Central memory CD4-positive, alpha-beta T cell (primary cell): ENCODE results near the gene NLRP12.
"Not testable (repeated sequence)": the region's sequence is repeated elsewhere in the genome, so short reads cannot be mapped to it uniquely, and the experiment has no call there.

Experiments used
- DNase-seq: peaks from one replicate; pipeline ENCODE4 v3.0.0; 2022
- total RNA-seq, 3 experiments: gene quantifications; one replicate each; lab custom pipeline; 2026; lab: John Stamatoyannopoulos, UW

Gene NLRP12, protein sequence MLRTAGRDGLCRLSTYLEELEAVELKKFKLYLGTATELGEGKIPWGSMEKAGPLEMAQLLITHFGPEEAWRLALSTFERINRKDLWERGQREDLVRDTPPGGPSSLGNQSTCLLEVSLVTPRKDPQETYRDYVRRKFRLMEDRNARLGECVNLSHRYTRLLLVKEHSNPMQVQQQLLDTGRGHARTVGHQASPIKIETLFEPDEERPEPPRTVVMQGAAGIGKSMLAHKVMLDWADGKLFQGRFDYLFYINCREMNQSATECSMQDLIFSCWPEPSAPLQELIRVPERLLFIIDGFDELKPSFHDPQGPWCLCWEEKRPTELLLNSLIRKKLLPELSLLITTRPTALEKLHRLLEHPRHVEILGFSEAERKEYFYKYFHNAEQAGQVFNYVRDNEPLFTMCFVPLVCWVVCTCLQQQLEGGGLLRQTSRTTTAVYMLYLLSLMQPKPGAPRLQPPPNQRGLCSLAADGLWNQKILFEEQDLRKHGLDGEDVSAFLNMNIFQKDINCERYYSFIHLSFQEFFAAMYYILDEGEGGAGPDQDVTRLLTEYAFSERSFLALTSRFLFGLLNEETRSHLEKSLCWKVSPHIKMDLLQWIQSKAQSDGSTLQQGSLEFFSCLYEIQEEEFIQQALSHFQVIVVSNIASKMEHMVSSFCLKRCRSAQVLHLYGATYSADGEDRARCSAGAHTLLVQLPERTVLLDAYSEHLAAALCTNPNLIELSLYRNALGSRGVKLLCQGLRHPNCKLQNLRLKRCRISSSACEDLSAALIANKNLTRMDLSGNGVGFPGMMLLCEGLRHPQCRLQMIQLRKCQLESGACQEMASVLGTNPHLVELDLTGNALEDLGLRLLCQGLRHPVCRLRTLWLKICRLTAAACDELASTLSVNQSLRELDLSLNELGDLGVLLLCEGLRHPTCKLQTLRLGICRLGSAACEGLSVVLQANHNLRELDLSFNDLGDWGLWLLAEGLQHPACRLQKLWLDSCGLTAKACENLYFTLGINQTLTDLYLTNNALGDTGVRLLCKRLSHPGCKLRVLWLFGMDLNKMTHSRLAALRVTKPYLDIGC
- 0 reads per million in 3 experiments for total RNA-seq

DNA sequence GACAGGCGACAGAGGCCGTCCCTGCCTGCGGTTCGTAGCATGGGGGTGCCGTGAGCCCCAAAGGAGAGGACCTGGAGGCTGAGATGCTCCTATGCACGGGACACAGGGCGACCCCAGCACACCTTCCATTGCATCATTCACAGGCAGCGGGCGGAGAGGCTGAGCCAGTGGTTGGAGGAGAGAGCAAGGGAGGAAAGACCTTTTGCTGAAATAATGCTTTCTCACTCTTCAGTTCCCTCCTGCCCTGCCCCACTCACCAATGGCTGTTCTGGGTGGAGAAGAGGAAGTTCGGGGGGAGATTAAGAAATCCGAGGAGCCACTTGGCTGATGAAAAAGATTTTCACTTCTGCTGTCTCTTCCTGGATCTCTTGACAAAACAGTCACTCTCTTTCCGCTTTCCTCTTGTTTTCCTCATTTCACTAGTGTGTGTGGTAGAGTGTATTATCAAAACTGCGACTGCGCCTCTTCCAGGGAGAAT lies at the start of gene NLRP12:
NLRP12 (minus strand) TSS at position 181 of the 478 bp plus-strand sequence; CDS start at position 41, 140 bp downstream.
- no peak for DNase-seq

- no peak for DNase-seq
Measured at GRCh38 chr19:53872762-53873161, 48.6 kb upstream of the NLRP12 start.

DNA sequence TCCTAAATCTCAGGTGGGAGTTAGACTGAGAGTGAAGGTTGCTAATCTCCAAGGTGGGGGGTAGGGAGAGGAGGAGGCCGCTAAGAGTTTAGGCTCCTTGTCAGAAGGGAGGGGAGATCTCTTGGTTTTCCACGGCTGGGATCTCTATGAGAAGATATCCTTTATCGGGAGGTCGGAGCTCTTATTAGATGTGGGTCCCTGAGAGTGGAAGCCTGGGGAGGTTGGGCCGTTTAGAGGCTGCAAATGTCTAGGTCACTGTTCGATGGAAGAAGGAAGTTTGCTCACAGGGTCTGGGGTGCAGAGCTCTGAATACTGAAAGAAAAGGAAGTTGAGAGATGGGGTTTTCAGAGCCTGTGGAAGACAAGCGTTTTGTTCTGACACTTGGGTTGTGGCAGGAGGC lies 47.3 kb upstream of the NLRP12 start:
- DNase-seq, result no peak

DNA sequence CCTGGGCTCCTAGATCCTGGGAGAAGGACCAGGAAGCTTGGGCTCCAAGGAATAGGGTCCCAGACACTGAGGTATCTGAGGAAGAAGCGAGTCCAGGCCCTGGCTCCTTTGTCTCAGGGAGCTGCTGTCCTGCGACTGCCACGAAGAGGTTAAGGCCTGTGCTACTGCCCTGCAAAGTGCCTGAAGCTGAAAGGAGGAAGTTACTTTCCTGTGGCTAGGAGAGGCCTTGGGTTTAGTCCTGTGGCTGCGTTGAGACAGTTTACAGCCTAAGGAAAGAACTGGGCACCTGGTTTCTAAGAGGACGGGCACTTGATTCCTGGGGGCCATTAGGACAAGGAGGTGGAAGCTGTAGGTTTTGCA lies 46.4 kb upstream of the NLRP12 start:
- no peak for DNase-seq

DNA sequence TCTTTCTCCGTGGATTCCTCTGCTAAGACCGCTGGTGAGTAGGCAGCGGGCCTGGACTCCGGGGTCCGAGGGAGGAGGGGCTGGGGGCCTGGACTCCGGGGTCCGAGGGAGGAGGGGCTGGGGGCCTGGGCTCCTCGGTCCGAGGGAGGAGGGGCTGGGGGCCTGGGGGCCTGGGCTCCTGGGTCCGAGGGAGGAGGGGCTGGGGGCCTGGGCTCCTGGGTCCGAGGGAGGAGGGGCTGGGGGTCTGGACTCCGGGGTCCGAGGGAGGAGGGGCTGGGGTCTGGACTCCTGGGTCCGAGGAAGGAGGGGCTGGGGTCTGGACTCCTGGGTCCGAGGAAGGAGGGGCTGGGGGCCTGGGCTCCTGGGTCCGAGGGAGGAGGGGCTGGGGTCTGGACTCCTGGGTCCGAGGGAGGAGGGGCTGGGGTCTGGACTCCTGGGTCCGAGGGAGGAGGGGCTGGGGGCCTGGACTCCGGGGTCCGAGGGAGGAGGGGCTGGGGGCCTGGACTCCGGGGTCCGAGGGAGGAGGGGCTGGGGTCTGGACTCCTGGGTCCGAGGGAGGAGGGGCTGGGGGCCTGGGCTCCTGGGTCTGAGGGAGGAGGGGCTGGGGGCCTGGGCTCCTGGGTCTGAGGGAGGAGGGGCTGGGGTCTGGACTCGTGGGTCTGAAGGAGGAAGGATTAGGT lies 45.8 kb upstream of the NLRP12 start:
- DNase-seq, result not testable (repeated sequence)

DNA sequence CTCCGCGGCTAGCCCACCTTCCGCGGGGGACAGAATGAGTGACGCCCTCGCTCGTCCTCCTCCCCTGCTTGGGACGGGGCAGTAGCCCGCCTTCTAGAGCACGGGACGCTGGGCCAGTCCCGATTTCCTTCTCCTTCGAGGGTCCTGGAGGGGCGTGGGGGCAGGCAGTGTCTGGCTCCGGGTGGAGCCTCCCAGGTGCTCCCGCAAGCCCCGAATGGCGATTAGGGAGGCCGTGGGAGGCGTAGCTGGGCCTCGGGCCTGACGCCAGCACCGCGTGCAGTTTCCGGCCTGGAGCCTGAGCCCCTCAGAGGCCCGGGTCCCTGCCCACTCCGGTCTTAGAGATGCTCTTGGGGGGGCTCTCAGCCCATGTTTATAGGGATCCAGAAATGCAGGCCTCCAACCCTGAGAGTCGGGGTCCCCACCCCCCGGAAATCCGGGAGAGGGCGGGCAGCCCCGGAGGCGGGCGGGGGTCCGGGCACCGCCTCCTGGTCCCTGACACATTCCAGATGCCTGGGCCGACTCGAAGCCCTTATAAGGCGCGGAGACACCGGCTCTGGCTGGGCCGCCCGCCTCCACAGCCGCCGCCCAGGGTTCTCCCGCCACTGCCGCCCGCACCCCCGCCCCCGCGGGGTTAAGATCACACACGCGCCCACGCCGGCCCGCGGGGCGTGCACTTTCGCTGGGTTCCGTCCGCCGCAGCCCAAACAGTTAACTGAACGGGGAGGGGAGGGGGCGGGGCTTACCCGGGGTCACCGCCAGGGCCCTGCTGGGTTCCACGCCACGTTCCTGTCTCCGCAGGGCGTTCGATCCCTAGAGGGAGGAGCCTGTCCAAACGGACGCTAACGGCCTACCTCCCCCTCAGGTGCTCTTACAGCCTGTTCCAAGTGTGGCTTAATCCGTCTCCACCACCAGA lies 45.0 kb upstream of the NLRP12 start:
- DNase-seq, result peak; percentile 88

DNA sequence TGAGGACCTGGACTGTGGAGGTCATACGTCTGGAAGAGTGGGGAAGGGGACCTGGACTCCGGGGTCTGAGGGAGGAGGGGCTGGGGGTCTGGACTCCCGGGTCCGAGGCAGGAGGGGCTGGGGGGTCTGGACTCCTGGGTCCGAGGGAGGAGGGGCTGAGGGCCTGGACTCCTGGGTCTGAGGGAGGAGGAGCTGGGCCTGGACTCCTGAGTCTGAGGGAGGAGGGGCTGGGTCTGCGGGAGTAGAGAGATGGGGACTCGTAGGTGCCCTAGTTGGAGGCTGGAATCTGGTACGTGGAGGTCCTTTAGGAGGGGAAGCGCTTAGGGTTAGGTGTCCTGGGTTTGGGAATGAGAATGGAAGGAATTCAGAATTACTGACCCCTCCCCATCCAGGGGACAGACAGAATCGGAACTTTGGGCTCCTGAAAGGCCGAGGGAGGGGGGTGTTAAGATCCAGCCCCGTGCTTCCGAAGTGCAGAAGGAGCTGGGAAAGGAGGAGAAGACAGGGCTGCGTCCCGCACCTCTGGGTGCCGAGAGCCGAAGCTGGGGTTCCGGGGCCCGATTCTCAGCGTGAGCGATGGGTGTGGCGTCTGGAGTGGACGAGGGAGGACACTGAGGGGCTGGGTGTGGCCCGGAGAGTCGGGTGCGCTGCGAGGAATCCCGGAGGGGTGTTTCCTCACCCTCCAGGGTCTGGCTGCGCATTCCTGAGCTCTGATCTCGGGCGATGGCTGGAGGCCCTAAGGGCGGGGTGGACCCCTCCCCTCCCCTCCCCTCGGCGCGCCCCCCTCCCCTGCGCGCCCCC lies 44.2 kb upstream of the NLRP12 start:
- peak; percentile 49 for DNase-seq

DNA sequence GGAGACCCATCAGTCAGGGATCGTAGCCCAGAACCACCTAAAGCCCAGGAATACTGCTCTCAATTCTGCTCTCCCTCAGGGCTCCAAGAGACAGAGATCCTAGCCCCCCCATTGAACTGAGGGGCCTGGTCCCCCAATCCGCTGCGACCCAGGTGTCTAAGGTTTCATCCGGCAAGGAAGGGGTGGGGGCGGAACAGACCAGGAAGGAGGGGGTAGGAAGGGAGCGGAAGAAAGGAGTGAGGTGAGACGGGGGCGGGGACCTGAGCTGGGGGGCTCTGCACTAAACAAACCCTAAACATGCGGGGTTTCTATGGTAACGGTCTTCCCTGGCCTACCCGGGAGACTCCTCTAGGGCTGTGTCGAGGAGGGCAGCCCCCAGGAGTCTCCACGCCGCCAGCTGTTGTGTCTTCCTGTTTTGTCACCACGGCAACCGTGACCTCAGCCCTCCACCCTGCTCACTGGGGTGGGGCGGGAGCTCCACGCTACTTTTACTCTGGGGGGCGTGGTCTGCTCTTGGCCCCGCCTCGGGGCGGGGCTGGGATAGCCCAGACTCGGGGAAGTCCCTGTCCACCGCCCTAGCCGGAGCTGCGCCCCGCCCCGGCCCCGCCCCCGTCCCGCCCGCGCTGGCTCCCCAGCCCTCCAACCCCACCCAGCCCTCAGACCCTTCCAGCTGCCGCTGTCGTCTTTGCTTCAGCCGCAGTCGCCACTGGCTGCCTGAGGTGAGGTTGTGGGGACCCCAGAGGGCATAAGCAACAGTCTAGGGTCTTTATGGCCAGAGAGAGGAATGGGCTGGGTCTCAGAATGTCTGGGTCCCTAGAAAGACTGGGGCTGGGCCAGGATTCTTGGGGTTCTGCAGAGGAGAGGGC lies 43.3 kb upstream of the NLRP12 start, which contains the start of gene MYADM:
MYADM (plus strand) TSS at position 659 of the 866 bp plus-strand sequence. CDS start 5,647 bp downstream, outside the sequence.
- DNase-seq, result peak; percentile 100

DNA sequence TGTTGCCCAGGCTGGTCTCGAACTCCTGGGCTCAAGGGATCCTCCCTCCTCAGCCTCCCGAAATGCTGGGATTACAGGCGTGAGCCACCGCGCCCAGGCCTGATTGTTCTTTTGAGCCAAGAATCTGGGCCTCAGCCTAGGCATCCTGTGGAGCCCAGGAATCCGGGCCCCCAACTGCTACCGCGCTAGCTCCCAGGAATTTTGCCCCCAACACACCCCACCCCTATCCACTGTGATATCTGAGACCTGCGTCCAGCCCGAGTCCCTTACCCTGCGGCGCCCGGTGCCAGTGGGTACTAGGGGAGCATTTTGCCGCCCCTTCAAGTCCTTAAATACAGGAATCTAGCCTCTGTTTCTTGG lies 42.7 kb upstream of the NLRP12 start:
- no peak for DNase-seq

DNA sequence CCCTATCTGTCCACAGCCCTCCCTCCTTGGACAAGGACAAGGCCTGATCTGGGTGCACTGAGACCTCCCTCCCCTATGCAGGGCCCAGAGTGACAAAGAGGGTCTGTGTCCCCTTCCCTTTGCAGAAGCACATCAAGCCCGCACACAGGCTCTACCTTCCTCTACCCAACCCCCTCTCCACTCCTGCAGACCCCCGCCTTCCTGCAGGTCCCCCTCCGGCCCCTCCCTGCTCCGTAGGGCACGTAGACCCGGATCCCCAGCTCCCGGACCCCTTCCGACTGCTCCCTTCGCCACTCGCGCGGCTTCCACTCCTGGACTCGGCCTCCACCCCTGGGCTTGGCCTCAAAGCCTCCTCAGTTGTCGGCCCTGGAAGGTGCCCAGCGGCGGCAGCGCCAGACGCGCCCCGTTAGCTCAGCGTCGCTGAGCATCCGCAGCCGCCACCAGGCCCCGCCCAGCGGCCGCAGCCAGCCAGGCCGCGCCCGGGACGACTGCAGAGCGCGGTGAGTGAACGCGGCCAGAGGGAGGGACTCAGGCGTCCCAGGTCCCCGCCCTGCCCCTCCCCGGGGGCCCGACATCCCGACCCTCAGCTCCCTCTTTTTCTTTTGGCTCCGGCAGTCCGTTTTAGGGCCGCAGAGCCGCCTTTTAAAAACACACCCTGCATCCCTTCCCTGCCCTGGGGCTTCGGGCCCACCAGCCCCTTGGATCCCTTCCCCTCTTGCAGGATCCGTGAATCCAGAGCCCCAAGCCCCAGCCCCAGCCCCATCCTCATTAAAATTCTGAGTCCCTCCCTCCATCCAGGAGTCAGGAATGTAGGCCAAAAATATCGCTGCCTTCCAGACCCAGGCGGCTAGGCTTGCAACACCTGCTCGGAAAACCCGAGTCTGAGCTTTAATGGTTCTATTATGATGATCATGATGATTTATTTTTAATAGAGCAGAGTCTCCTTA lies 42.1 kb upstream of the NLRP12 start:
- peak; percentile 72 for DNase-seq

DNA sequence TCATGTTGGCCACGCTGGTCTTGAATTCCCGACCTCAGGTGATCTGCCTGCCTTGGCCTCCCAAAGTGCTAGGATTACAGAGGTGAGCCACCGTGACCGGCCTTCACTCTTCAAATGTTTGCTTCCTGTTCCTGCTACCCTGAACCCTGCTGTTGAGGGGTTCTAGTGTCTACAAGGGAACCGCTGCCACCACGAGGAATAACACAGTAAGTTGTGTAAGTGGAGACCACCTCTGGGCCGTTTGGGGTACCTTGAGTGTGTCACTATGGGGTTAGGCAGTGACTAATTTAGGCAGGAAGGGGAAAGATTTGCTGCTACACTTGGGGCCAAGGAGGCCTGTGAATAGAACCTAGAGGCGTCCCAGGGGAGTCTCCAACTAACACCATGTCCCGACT lies 41.4 kb upstream of the NLRP12 start:
- no peak for DNase-seq

GRCh38 chr19:53864308-53864836 lies 40.3 kb upstream of the NLRP12 start:
- no peak for DNase-seq

DNA sequence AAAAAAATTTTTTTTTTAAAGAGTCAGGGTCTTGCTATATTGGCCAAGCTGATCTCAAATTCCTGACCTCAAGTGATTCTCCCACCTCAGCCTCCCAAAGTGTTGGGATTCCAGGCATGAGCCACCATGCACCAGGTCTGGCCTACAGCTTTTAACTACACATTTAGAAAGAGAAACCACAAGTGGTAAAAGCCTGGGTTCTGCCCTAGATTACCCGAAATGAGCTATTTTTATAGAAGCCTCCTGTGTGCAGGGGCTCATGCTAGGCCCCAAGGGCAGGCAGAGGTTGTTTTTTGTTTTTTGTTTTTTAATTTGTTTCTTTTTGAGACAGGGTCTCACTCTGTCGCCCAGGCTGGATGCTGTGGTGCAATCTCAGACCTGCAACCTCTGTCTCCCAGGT lies 29.6 kb upstream of the NLRP12 start:
- DNase-seq, result no peak

DNA sequence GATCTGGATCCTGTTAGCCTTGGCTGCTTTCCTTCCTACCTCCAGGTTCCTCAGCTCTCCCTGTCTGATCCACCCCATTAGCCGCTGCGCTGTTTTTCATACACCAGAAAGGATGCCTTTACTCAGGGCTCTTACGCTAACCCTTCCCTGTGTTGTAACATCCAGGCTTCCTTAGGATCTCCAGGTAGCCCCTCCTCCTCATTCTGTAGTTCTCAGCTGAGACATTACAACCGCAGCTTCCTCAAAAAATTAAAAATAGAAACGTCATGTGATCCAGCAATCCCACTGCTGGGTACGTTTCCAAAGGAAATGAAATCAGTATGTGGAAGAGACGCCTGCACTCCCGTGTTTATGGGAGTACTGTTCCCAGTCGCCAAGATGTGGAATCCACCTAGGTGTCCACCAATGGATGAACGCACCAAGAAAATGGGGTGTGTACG lies 25.1 kb upstream of the NLRP12 start:
- DNase-seq, result no peak

DNA sequence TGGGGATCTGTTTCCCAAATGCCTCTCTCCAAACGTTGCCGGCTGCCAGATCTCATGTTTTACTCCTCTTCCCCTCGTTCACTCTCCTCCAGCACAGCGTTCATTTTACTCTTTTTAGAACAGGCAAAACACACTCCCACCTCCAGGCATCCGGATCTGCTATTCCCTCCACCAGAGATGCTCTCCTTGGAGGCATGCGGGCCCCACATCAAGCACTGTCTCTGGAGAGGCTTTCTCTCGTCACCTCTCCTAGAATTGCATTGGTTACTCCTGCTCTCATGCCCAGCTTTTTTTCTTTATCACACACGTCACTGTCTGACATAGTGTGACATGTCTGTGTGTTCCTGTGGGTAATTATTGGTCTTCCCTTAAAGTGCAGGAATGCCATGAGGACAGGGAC lies 23.4 kb upstream of the NLRP12 start:
- DNase-seq, result no peak

DNA sequence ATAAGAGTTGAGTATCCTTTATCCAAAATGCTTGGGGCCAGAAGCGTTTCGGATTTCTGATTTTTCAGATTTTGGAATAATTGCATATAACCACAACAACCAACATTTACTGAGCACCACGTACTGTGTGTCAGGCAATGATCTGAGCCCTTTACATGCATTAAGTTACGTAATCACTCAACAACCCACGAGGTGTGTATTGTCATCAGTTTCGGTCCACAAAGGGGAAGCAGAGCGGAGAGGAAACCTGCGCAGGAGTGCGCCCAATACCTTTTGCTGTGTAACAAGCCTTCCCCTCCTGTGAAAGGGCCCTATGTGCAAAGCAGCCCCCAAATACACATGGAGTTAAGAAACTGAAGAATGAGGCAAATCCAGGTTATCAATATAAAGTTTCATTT lies 20.7 kb upstream of the NLRP12 start:
- no peak for DNase-seq

DNA sequence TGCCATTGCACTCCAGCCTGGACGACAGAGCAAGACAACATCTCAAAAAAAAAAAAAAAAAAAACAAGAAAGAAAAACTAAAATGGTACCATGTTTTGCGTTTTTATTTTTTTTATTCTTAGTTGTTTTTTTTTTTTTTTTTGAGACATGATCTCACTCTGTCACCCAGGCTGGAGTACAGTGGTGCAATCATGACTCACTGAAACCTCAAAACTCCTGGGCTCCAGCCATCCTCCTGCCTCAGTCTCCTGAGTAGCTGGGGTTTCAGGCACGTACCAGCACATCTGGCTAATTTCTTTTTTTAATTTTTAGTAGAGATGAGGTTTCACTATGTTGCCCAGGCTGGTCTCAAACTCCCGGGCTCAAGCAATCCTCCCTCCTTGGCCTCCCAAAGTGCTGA lies 16.8 kb upstream of the NLRP12 start:
- not testable (repeated sequence) for DNase-seq

GRCh38 chr19:53840241-53840640 lies 16.1 kb upstream of the NLRP12 start:
- DNase-seq, result not testable (repeated sequence)
